Osteoblast (primary cell): Measurements from ENCODE around the gene STRIT1. TPM values are rescaled to one million over a fixed set of nuclear protein-coding genes. Genes with fewer than 3 reads are reported as not detected.
A peak's percentile ranks its signal among the peaks of the same experiment; 100 is the strongest.

Experiments used
- DNase-seq: peaks from one replicate; pipeline ENCODE4 v3.0.0; 2011; ENCODE audit warnings: low spot score, mixed read lengths; ENCODE audit not compliant: insufficient read length; ENCODE audit errors: missing footprints
- H2AFZ ChIP-seq: 2 replicates; pipeline ENCODE4 v1.6.0; 2011; ENCODE audit warnings: mild to moderate bottlenecking, low read length
- H3K27ac ChIP-seq: 2 replicates; pipeline ENCODE4 v1.5.1; 2011; ENCODE audit warnings: mild to moderate bottlenecking, low read depth, low read length, moderate library complexity
- H3K27me3 ChIP-seq: 2 replicates; pipeline ENCODE4 v1.6.0; 2012; ENCODE audit warnings: mild to moderate bottlenecking, control low read depth, inconsistent platforms, low read length, moderate library complexity; ENCODE audit not compliant: insufficient read depth
- H3K36me3 ChIP-seq: 2 replicates; pipeline ENCODE4 v1.5.1; 2011; ENCODE audit warnings: mild to moderate bottlenecking, low read length, control low read depth, moderate library complexity; ENCODE audit not compliant: insufficient read depth
- H3K4me1 ChIP-seq: 2 replicates; pipeline ENCODE4 v1.5.1; 2011; ENCODE audit warnings: mild to moderate bottlenecking, low read length, control low read depth, moderate library complexity; ENCODE audit not compliant: insufficient read depth
- H3K4me2 ChIP-seq: 2 replicates; pipeline ENCODE4 v1.6.0; 2011; ENCODE audit warnings: mild to moderate bottlenecking, low read length; ENCODE audit not compliant: insufficient read depth
- H3K4me3 ChIP-seq: fragments of 200-600 bp; sonication (generic); 3 replicates; pipeline ENCODE4 v1.5.1; 2012; ENCODE audit warnings: mild to moderate bottlenecking, low read length, inconsistent platforms; ENCODE audit not compliant: insufficient read depth
- H3K79me2 ChIP-seq: 2 replicates; pipeline ENCODE4 v1.6.0; 2012; ENCODE audit warnings: mild to moderate bottlenecking, low read length, control low read depth, inconsistent platforms; ENCODE audit not compliant: insufficient read depth
- H3K9me3 ChIP-seq: 2 replicates; pipeline ENCODE4 v1.5.1; 2011; ENCODE audit warnings: low read depth, low read length, control low read depth
- H4K20me1 ChIP-seq: 2 replicates; pipeline ENCODE4 v1.6.0; 2012; ENCODE audit warnings: mild to moderate bottlenecking, low read length, control low read depth; ENCODE audit not compliant: insufficient read depth
- total RNA-seq: library from RNA; depleted of rRNA; stranded (reverse); fragments of >200 nt; gene quantifications from 2 replicates; pipeline ENCODE4 v1.2.3, GENCODE V29; 2012
- TF ChIP-seq, protein P1 (sequence below): IDR thresholded peaks from 2 replicates; pipeline ENCODE4 v1.5.1; 2011; ENCODE audit warnings: mild to moderate bottlenecking, low read depth, low read length, moderate library complexity; ENCODE audit errors: extremely low read depth

Gene STRIT1
- total RNA-seq, 1 donor = not detected

GRCh38 chr3:155242342-155242741, 51.1 kb downstream of the STRIT1 start:
- Histone ChIP-seq H3K9me3 (no peaks in the 10 kb centered on the region), H2AFZ (no peak overlapping the region), H3K27me3 (no peaks in the 10 kb centered on the region), H3K27ac (peak overlapping the region; percentile 22), H3K4me1 (peaks cover 13% of the 10 kb centered on the region), H3K36me3 (no peaks in the 10 kb centered on the region), H4K20me1 (no peaks in the 10 kb centered on the region), H3K79me2 (no peaks in the 10 kb centered on the region), H3K4me3 (no peak overlapping the region), H3K4me2 (no peak overlapping the region)
- peak; percentile 52 for DNase-seq
- TF ChIP-seq, protein P1, sequence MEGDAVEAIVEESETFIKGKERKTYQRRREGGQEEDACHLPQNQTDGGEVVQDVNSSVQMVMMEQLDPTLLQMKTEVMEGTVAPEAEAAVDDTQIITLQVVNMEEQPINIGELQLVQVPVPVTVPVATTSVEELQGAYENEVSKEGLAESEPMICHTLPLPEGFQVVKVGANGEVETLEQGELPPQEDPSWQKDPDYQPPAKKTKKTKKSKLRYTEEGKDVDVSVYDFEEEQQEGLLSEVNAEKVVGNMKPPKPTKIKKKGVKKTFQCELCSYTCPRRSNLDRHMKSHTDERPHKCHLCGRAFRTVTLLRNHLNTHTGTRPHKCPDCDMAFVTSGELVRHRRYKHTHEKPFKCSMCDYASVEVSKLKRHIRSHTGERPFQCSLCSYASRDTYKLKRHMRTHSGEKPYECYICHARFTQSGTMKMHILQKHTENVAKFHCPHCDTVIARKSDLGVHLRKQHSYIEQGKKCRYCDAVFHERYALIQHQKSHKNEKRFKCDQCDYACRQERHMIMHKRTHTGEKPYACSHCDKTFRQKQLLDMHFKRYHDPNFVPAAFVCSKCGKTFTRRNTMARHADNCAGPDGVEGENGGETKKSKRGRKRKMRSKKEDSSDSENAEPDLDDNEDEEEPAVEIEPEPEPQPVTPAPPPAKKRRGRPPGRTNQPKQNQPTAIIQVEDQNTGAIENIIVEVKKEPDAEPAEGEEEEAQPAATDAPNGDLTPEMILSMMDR = no peak

DNA sequence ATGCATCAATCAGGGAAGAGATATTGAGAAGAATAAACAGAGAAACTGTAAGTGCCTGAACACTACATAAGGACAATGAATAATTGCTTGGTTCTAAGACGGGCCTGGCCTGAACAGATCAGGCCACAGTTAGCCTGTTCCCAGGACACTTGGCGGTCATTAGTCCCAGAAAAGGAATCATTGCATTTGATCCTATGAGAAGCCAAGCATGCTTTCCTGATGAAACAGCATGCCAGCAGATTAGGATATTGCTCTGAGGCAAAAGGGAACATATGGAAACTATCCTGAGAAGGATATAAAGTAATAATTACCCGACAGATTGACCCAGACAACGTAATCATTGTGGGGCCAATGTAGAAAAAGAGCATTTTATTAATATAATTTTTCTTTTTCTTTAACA, 51.9 kb downstream of the STRIT1 start:
- H3K4me3 ChIP-seq = no peak overlapping the region
- no peaks in the 10 kb centered on the region for H3K27me3 ChIP-seq
- H3K36me3 ChIP-seq = no peaks in the 10 kb centered on the region
- peak overlapping the region; percentile 47 for H2AFZ ChIP-seq
- no peaks in the 10 kb centered on the region for H3K9me3 ChIP-seq
- DNase-seq = no peak
- no peak overlapping the region for H3K27ac ChIP-seq
- TF ChIP-seq, protein P1 = no peak
- H3K4me2 ChIP-seq = no peak overlapping the region
- no peaks in the 10 kb centered on the region for H4K20me1 ChIP-seq
- H3K79me2 ChIP-seq = no peaks in the 10 kb centered on the region
- peaks cover 13% of the 10 kb centered on the region for H3K4me1 ChIP-seq

Other genes starting within 250 kb of the STRIT1 start
- gene MME, start 213.4 kb downstream of the STRIT1 start, total RNA-seq = 102 and 261 TPM in 2 replicates